Myocyte (in vitro differentiated cells): ENCODE data around the gene PTPN5. TPM values are rescaled to one million over a fixed set of nuclear protein-coding genes. Genes with fewer than 3 reads are reported as not detected.
A peak's percentile ranks its signal among the peaks of the same experiment; 100 is the strongest.

Experiments
- DNase-seq: peaks from one replicate; pipeline ENCODE4 v3.0.0-alpha.2; 2012; ENCODE audit warnings: low read depth
- total RNA-seq: library from RNA; depleted of rRNA; stranded (reverse); fragments of >200 nt; gene quantifications from 2 replicates; pipeline ENCODE4 v1.2.3, GENCODE V29; 2014

Gene PTPN5
- total RNA-seq, 1 donor from 2014 or later = not detected

- DNase-seq = no peak
Observed at GRCh38 chr11:18713646-18714442, 77.8 kb downstream of the PTPN5 start.

GRCh38 chr11:18710545-18710944 lies 81.1 kb downstream of the PTPN5 start:
- no peak for DNase-seq

- no peak for DNase-seq
Observed at GRCh38 chr11:18709414-18709813, 82.2 kb downstream of the PTPN5 start.

GRCh38 chr11:18707811-18708340 lies 83.7 kb downstream of the PTPN5 start:
- DNase-seq = no peak

- peak; percentile 41 for DNase-seq
Observed at GRCh38 chr11:18706330-18707243, 85.0 kb downstream of the PTPN5 start.

- DNase-seq = peak; percentile 58
Observed at GRCh38 chr11:18705651-18706281, 85.8 kb downstream of the PTPN5 start.

- no peak for DNase-seq
Observed at GRCh38 chr11:18704698-18705097, 86.9 kb downstream of the PTPN5 start.

GRCh38 chr11:18704045-18704645 lies 87.5 kb downstream of the PTPN5 start:
- no peak for DNase-seq

GRCh38 chr11:18703001-18703763 lies 88.4 kb downstream of the PTPN5 start:
- DNase-seq = peak; percentile 47

- no peak for DNase-seq
Observed at GRCh38 chr11:18701614-18702216, 89.9 kb downstream of the PTPN5 start.

- no peak for DNase-seq
Observed at GRCh38 chr11:18700872-18701271, 90.7 kb downstream of the PTPN5 start.

- peak; percentile 91 for DNase-seq
Observed at GRCh38 chr11:18700375-18700774, 91.2 kb downstream of the PTPN5 start.

GRCh38 chr11:18699848-18700261 lies 91.7 kb downstream of the PTPN5 start:
- peak; percentile 77 for DNase-seq

- no peak for DNase-seq
Observed at GRCh38 chr11:18699269-18699596, 92.4 kb downstream of the PTPN5 start.

GRCh38 chr11:18698341-18699268 lies 93.0 kb downstream of the PTPN5 start, which contains the start of gene TMEM86A:
Gene TMEM86A (plus strand): TSS chr11:18698779. CDS start chr11:18698887, 108 bp downstream.
- peak; percentile 91 for DNase-seq

- DNase-seq = no peak
Observed at GRCh38 chr11:18697576-18697975, 94.0 kb downstream of the PTPN5 start.

- DNase-seq = peak; percentile 43
Observed at GRCh38 chr11:18696638-18697225, 94.9 kb downstream of the PTPN5 start.
